IPS-18c (cell line): Measurements from ENCODE around the gene PTPRM.

Experiments
- H3K4me3 ChIP-seq: 2 replicates; pipeline ENCODE4 v1.7.0; 2013; ENCODE audit warnings: low read depth, mild to moderate bottlenecking, low read length, moderate library complexity; ENCODE audit not compliant: insufficient read depth
- H3K9me3 ChIP-seq: one replicate; pipeline ENCODE4 v1.6.1; 2013; ENCODE audit warnings: mild to moderate bottlenecking, low read length, moderate library complexity; ENCODE audit not compliant: control insufficient read depth, insufficient read depth

PTPRM gene

DNA sequence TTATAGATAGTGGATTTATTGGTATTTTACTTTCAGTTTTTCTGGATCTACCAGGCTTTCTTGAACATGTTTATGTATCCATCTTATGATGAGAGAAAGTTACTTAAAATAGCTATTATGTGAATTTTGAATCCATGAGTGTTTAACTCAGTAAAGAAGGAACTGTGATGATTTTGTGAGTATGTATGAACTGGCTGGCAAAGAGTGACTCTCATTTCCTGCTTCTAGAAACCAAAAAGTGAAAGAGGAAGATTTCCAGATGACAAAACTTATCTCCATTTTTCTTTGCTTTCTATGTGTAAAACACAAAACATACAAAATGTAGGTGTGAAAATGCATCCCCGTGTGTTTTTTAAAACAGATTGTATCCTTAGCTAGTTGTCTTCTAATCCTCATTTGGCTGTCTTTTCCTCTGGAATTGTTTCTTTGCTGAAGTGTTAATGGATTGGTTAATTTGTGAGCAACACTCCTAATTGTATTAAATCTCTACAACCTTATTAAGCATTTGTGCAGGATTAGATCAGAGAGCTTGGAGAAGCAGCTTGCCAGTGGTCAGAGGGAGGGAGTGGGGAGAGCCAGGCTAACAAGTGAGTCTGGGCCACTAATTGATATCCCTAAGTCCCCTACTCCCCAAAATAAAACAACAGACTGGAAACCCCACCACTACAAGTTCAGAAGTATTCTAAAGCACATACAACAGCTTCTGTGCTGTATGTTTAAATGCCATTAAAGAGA lies 23.9 kb downstream of the PTPRM start:
- Histone ChIP-seq H3K9me3 (no peaks in the 10 kb centered on the region), H3K4me3 (no peak overlapping the region)

DNA sequence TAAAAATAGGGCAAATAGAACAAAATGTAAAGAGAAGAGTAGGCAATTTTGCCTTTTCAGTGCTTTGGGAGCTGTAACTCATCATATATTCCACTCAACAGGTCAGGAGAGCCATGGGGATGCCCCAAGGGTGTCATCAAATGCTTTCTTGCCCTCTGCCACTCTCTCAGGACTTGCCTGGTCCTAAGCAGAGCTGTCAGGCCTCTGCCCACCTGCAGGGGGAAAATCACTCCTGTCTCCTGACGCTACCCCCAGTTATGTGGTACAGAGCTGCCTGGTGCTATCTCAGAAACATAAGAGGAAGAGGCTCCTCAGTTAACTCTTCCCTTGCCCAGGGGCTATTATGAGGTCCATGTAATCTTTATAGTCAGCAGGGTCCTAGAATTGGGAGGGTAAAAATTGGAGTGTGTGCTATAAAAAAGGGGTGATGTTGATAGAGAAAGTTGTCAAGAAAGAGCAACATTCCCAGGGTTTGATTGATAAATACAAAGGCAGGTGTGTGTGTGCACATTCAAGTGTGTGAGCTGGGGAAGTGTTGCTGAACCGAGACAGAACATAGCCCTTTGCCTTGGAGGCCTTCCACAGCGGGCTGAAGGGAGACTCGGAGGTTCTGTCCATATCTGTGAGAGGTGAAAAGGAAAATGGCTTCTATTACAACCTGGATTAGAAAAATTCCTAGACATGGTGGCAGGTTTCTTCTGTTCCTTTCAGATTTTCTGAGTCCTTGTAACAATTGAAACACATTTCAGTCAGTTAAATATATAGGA lies 25.4 kb downstream of the PTPRM start:
- Histone ChIP-seq H3K4me3 (no peak overlapping the region), H3K9me3 (no peaks in the 10 kb centered on the region)

DNA sequence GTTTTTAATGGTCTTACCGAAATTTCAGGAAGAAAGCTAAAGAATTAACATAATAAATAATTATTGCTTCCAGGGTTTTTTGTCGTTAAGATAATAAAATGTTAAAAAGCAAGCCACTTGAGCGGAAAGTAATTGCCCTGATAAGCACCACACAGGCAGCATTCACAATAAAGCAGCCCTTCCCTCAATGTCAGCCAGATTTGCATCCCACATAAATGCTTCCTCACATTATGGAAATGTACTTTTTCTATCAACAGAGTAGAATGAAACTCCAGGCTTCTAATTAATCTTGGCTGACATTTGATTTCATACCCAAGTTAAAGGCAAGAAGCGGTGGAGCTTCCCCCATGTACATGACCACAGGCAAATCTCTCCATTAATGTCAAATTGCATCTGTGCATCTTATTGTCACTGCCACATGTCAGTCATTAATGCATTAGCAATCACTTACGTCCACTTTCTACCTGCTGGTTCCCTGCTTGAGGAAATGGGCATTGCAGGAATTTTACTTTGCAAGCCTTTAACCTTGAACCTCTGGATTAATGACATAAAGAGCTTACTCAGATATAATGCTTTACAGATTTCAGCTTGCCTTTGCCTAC lies 26.2 kb downstream of the PTPRM start:
- no peak overlapping the region for H3K4me3 ChIP-seq
- no peaks in the 10 kb centered on the region for H3K9me3 ChIP-seq

DNA sequence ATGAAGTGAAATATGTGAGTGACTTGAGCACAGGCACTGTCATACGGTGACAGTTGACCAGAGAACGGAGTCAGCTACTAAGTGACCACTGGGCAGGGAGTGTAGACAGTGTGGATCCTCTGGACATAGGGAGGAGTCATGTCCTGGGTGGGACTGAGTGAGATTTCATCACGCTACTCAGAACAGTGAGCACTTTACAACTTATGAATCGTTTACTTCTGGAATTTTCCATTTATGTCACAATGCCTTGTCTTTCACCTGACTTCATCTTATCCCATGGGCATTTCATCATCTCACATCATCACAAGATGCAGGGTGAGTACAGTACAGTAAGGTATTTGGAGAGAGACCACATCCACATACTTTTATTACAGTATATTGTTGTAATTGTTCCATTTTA lies 29.0 kb downstream of the PTPRM start:
- Histone ChIP-seq H3K9me3 (no peaks in the 10 kb centered on the region), H3K4me3 (no peak overlapping the region)

DNA sequence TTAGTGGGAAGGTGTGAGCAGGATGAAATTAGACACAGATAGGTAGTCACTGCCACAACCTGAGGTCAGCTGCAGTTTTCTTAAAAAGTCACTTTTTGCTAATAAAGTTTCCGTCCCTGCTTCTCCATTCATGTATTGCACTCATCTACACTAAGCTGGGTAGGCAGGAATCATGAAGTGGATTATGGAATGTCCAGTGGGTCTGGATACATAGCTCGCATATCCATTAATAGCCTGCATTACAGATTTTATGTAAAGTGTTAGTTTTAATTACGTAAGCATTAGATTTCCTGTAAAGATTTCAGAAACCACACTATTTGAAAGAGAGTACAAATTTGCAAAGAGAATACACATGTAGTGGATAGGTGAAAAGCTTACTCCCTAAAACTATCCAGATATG lies 30.4 kb downstream of the PTPRM start:
- H3K4me3 ChIP-seq = no peak overlapping the region
- H3K9me3 ChIP-seq = no peaks in the 10 kb centered on the region

DNA sequence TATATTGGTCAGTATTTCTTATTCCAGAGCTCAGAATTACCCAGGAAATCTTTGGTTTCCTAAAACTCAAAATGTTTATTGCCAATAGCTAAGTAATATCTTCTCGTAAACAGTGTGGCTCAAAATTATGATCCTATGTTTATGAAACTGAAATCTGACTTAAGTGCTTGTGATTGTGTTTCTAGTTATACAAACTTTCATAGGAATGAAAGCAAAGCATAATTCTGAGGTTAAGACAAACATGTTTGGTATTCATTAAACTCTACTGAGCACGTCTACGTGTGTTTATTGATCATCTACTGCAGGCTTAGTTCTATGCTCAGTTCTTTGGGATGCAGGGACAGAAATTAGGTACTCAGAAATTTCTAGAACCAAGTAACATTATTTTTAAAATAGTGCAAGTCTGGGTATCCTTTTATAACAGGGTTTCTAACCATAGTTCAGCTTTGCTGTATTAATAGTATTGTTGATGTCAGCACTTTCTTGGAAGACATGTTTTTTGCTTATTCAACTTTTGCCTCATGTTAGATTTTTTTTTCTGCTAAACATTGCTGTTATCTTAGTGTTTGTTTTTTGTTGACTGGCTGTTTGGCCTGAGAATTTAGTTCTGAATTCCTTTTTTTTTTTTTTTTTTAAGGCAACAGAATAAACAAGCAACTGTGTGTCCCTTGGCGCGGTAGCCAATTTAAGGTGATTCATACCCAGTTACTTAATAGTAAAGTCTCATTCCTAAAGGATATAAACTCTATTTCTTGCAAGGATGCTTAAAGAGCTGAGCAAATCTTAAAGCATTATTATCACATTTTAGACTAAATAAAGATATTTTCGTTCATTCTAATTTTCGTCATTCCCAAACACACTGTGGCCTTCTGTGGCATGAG lies 31.3 kb downstream of the PTPRM start:
- no peak overlapping the region for H3K4me3 ChIP-seq
- no peaks in the 10 kb centered on the region for H3K9me3 ChIP-seq

DNA sequence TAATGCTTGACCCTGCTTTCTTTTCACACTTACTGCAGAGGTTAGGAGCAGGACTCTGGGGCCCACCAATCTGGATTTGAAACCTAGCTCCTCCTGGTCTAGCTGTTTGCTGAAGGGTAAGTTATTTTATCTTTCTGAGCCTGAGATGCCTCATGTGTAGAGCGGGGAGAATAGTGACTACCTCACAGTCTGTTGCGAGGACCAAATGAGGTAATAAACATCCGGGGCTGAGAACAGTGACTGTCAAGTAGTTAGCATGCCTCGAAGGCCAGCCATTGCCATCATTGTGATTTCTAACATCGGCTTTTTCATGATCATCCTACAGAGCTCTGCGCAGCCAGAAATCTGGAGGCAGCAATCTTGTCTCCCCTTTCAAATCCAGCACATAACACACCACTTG lies 32.9 kb downstream of the PTPRM start:
- no peak overlapping the region for H3K4me3 ChIP-seq
- H3K9me3 ChIP-seq = no peaks in the 10 kb centered on the region

DNA sequence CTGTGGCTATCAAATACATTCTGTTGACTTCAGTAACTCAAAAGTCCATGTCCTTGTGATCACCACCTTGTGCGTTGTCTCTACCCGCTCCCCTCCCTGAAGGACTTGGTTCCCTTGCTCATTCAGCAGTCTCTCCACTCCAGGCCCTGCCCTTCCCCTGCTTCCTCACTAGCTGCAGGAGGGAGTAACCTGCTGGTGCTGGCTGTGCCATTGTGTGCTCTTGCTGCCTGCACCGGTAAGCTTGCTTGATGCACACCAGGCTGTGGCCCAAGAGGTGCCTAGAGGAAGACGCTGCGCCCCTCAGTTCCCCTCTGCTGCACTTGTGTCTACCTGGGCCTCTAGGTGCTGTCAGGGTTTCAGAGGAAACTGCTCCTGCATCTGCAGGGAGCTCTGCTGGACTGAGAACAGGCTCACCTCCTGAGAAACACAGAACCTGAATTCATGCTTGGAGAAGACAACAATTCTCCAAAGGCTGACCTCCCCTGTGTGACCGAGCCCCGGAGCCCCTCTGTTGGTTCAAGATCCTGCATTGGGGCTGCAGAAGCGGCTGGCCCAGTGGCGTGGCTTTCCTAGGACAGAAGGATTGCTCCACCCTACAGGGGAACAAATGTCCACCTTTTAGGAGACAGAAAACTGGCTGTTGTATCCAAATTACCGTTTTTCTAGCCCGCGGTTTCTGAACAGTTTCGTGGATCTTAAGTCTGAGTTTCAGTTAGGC lies 33.6 kb downstream of the PTPRM start:
- H3K9me3 ChIP-seq = no peaks in the 10 kb centered on the region
- no peak overlapping the region for H3K4me3 ChIP-seq

DNA sequence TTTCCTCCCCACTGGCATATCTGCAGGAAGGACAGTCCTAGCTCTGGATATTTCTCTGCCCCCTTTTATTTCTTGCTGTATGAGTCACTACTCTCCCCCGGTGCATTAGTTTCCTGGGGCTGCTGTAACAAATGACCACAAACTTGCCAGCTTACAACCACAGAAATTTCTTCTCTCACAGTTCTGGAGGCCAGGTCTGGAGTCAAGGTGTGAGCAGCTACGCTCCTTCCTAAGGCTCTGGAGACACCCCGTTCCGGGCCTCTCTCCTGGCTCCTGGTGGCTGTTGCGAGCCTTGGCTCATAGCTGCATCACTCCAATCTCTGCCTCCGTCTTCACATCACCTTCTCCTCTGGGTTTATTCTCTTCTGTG lies 34.1 kb downstream of the PTPRM start:
- Histone ChIP-seq H3K9me3 (no peaks in the 10 kb centered on the region), H3K4me3 (no peak overlapping the region)

DNA sequence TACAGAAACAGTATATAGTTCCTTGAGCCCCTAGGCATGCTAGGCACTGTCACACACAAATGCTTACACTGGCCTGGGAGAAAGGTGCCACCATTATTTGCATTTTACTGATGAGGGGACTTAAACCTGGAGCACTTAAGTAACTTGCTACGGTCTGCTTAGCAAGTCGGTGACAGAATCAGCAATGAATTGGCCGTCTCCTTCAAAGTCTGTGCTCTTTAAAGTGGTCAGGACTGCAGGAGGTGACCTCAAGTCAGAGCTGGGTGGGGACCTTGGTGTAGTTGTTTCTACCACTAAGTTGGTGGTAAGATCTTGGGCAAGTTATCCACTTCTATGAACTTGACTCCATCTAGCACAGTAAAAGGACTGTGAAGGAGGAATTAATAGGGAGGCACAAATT lies 34.8 kb downstream of the PTPRM start:
- H3K9me3 ChIP-seq = no peaks in the 10 kb centered on the region
- H3K4me3 ChIP-seq = no peak overlapping the region

DNA sequence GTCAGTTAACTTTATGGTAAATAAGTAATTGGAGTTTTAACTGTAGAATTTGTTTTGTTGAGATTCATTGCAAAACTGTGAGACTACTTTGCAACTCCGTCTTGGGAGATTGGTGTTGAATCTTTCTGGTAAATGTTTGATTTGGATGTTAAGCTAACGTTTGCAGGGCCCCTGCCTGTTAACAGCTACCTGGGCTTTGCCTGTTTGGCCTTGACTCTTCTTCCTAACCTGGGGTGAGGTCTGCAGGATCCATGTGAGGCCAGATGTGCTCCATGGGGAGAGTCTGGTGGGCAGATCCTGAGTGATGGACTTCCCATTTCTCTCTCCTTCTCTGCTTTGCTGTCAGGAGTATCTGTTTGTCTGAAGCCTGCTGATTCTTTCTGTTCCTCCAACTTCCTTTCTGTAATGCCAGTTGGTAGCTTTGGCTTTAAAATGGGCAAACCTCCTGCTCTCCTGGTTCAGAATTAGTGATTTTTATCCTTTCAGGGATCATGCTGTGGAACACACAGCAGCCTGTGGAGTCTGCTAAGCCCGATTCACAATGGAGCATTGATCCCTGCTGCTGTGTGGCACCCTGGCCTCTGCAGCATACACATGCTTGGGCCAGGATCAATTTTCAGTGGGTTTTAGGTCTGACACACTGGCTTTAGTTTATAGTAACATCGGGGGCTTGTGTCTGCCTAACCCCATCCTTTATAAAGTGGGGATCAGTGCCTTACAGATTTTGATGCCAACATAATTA lies 36.3 kb downstream of the PTPRM start:
- Histone ChIP-seq H3K4me3 (no peak overlapping the region), H3K9me3 (no peaks in the 10 kb centered on the region)

DNA sequence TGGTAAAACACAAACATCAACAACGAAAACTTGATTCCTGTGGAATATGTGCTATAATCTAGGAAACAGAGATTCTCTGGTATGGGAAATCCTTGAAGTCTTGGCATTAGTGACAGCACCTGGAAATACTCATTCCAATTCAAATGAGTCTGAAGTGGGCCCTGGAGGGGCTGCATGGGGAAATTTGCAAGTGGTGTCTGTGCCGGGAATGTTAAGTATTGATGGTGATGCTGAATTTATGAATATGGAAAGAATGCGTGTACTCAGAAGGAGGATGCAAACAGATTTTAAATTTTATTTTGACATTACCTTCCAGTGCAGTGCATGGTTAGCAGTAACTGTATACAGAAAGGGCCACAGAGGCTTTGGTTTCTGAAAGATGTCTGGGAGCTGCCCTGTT lies 37.2 kb downstream of the PTPRM start:
- Histone ChIP-seq H3K9me3 (no peaks in the 10 kb centered on the region), H3K4me3 (no peak overlapping the region)

DNA sequence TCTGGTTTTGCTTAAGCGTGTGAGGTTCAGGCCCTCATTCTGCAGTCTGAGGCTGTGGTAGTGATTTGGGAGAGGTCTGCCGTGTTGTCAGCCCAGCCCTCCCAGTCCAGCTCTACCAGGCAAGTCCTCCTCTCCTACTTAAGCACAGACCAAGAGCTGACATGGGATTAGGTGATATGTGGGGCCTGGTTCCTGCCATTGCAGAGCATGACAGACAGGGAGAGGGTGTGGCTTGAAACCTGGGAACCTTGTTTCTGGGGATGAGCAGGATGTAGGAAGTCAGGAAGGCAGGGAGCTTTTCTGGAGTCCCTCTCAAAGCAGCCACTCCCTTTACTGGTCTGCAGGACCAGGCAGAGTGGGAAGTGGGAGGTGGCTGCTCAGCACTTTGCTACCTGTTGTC lies 38.6 kb downstream of the PTPRM start:
- H3K9me3 ChIP-seq = no peaks in the 10 kb centered on the region
- H3K4me3 ChIP-seq = no peak overlapping the region

DNA sequence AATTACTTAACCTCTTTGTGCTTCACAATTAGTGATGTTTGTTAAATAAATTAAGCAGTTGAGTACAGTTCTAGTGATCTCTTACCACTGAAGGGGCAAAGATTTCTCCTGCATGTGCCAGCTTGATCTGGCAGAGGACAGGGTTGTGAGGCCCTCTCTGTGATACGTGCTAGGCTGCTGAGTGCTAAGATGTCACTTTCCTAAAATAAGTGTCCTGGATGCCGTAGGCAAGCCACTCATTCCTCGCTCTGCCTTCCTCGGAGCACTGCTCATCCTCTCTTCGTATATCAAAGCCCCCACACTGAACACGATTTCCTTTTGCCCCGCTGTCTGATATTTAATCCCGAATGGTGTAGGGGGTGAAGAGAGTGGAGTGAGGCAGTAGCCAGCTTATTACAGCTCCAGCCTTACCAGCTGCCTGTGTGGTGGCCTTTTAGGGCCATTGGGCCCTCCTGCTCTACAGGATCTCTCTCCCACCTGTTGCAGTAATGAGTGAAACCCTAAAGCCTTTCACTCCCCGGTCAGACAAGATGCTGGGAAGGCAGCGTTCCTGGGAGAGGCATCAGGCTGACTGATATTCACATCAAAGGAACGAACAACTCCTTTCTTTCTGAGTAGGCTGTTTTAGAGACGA lies 40.5 kb downstream of the PTPRM start:
- H3K4me3 ChIP-seq = no peak overlapping the region
- H3K9me3 ChIP-seq = no peaks in the 10 kb centered on the region

DNA sequence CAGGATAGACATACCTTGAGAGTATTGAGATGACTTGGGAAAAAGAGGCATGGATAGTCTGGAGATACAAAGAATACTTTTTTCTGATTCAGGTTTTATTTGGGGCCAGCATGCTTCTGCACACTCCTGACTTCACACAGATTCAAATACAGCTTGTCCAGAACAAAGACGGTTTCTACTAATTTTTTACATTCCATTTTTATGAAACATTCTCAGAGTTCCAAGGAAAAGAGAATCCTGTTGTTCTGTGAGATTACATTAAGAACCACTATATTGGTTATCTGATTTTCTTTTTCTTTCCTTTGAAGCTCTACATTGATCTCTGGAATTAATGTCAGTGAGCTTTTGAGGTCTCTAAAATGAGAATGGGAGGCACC lies 41.0 kb downstream of the PTPRM start:
- no peak overlapping the region for H3K4me3 ChIP-seq

DNA sequence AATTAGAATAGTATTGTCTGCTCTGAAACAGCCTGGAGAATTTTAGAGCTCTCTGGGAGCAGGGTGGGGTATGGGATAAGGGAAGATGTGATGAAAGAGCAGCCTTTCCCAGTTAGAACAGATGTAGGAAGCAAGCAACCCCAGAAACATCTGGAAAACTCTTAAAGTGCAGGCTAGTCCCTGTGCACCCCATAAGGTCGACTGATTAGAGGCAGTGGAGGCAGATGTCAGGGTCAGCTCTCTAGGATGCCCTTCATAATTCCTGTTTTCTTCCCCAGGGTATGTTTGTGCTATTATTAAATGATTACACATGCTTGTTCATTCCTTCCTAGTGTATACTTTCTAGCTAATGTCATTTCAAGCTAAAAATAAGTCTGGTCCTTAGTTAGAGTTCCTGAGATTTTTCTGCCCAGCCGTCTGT lies 41.7 kb downstream of the PTPRM start:
- Histone ChIP-seq H3K9me3 (no peaks in the 10 kb centered on the region), H3K4me3 (no peak overlapping the region)

More for the DNA sequence above, 41.0 kb downstream of the PTPRM start:
- H3K9me3 ChIP-seq = no peaks in the 10 kb centered on the region
